Measurements from ENCODE around the gene CCDC12. TPM values are rescaled to one million over a fixed set of nuclear protein-coding genes. Genes with fewer than 3 reads are reported as not detected.

Gene CCDC12
- polyA plus RNA-seq, 10 donors, result 23.5 to 48.5 (median 36.6) TPM

GRCh38 chr3:46876313-46877300, 99.9 kb downstream of the CCDC12 start:
- DNase-seq, result no peak

DNA sequence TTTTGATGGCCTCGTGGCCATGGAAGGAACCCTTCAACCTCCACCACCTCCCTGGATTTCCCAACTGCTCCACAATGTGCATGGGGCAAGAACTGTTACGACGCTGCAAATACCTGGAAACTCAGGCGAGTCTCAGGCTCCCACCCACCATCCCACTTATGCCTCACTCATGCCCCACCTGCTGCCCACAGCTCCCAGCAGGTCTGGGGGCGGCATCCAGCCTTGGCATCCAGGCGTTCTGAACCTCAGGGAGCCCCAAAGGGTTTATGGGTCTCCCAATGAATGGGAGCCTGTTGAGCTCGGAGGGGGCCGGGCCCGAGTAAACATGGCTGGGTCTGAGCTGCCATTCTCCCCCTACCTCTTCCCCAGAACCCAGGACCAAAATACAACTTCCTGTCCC, 101.0 kb downstream of the CCDC12 start:
- no peak for DNase-seq

GRCh38 chr3:46874430-46874829, 102.1 kb downstream of the CCDC12 start:
- DNase-seq, result peak in 2 of 3 donors; percentile 51 to 76

DNA sequence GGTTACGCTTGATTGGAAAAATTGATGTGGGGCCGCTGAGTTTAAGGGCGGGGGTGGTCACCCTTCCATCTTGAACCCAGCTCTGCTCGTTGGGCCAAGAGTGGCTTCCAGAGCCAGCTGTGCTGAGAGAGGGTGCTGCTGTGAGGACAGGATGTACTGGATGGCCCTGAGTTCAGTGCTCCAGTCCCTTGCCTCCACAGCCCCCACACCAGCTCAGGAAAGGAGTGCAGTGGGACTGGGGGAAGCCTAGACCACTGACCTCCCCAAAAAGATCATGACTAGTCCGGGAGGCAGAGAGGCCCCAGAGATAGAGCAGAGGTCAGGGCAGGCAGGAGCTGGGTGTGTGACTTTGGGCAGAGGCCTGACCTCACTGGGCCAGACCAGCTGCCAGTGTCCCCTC, 103.0 kb downstream of the CCDC12 start:
- DNase-seq, result no peak

Other genes with a start within 250 kb of the CCDC12 start
- 100 to 1,000 TPM in 9 of 10 donors, 10 to 100 TPM in 1; 75.8 to 575 (median 346) TPM for gene MYL3, start 113.3 kb downstream of the CCDC12 start, polyA plus RNA-seq (ENCODE audit: insufficient read length in 10 of 10)
- gene PTH1R, start 99.0 kb downstream of the CCDC12 start, polyA plus RNA-seq (ENCODE audit: insufficient read length in 10 of 10), result 10 to 100 TPM in 4 of 10 donors, 1 to 10 TPM in 6; 6.9 to 39.0 (median 8.6) TPM
- gene NBEAL2, start 2.9 kb upstream of the CCDC12 start, polyA plus RNA-seq (ENCODE audit: insufficient read length in 10 of 10), result 10 to 100 TPM in 8 of 10 donors, 1 to 10 TPM in 2; 9.2 to 19.8 (median 16.0) TPM
- gene SETD2, start 187.4 kb upstream of the CCDC12 start, polyA plus RNA-seq (ENCODE audit: insufficient read length in 10 of 10), result 10 to 100 TPM; 29.5 to 42.0 (median 36.4) TPM

Data from muscle of back (tissue), 11 donors.